ENCODE data around the gene CTNNBL1.

DNA sequence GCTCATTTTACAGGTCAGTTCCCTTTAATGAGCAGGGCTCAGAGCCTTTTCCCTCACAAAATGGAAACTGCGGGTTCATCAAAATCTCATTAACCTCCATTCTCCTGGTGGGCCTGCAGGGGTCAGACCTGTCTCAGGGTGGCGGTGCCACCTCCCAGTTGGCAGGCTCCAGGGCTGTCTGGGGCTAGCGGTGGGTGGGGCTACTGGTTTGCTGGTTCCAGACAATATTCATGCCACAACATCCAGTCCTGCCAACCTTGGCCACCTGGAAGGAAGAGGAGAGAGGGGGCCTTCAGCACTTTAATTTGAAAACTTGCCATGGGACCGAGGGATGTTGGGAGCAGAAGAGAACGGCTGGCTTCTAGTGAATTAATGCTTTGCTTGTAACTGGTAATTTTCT, 41.9 kb upstream of the CTNNBL1 start:
- TF ChIP-seq EZH2phosphoT487 (IDR thresholded peaks at IDR 0.05; ENCODE audit: insufficient read depth, low read depth) (no peak), EZH2 (IDR thresholded peaks at IDR 0.05; ENCODE audit: insufficient read depth, poor library complexity, severe bottlenecking) (no peak)

Measured in GM23248 (cell line).